Tibial artery (tissue), 4 donors: ENCODE data around the gene SYNDIG1.

Source experiments
- DNase-seq, 2 donors: peaks; one replicate each; pipeline ENCODE4 v3.0.0-alpha.2; 2019
- H3K27ac ChIP-seq, 2 donors: fragments of 200-600 bp; sonication (generic) in 1 of 2; 1 replicate in 1 of 2; 2 replicates in 1 of 2; pipeline ENCODE4 v1.5.1; 2018 to 2019; ENCODE audit warnings: mild to moderate bottlenecking in 1 of 2
- H3K27me3 ChIP-seq, 2 donors: fragments of 200-600 bp; sonication (generic) in 1 of 2; one replicate each; pipeline versions ENCODE4 v1.5.1 to v1.6.0; 2016 to 2019
- H3K36me3 ChIP-seq, 3 donors: fragments of 200-600 bp; sonication (generic) in 2 of 3; one replicate each; pipeline ENCODE4 v1.5.1; 2016 to 2019; ENCODE audit warnings: mild to moderate bottlenecking in 2 of 3
- H3K4me1 ChIP-seq, 4 donors: fragments of 200-600 bp; sonication (generic) in 2 of 4; 1 replicate in 3 of 4; 2 replicates in 1 of 4; pipeline ENCODE4 v1.5.1; 2016 to 2019
- H3K4me3 ChIP-seq, 2 donors: fragments of 200-600 bp; sonication (generic) in 1 of 2; 1 replicate in 1 of 2; 2 replicates in 1 of 2; pipeline ENCODE4 v1.5.1; 2018 to 2019; ENCODE audit warnings: mild to moderate bottlenecking in 2 of 2
- H3K9me3 ChIP-seq, 3 donors: fragments of 200-600 bp; sonication (generic) in 1 of 3; one replicate each; pipeline ENCODE4 v1.5.1; 2016 to 2019
- CTCF ChIP-seq, 2 experiments: fragments of 200-600 bp in 1 of 2; fragments of 450-650 bp in 1 of 2; IDR thresholded peaks; one replicate each; pipeline ENCODE4 v1.5.1; 2017 to 2019; ENCODE audit warnings: antibody characterized with exemption in 2 of 2, mild to moderate bottlenecking in 1 of 2, moderate library complexity in 1 of 2
- intact Hi-C: fragments of 100-400 bp; cut with DNase I; formaldehyde crosslinking; loops from one replicate; pipeline ENCODE4 v1.15.0; 2023; ENCODE audit warnings: low total_unique reads

SYNDIG1 gene

GRCh38 chr20:24667689-24668383 lies 198.4 kb downstream of the SYNDIG1 start:
- TF ChIP-seq CTCF (IDR thresholded peaks at IDR 0.05) = no peak
- H3K27ac ChIP-seq = no peak overlapping the region
- no peaks in the 10 kb centered on the region for H3K27me3 ChIP-seq
- DNase-seq = peak in 1 of 2 donors; percentile 23
- no peaks in the 10 kb centered on the region for H3K9me3 ChIP-seq
- intact Hi-C loops = no loop called here
- peaks cover 0 to 7% (median 3%) of the 10 kb centered on the region in 4 donors for H3K4me1 ChIP-seq
- no peak overlapping the region for H3K4me3 ChIP-seq
- H3K36me3 ChIP-seq = no peaks in the 10 kb centered on the region

- peaks cover 0 to 13% (median 8%) of the 10 kb centered on the region in 4 donors for H3K4me1 ChIP-seq
- H3K9me3 ChIP-seq = no peaks in the 10 kb centered on the region
- no peaks in the 10 kb centered on the region for H3K27me3 ChIP-seq
- peak in 1 of 2 donors; percentile 55 for DNase-seq
- no peak overlapping the region for H3K4me3 ChIP-seq
- intact Hi-C loops = no loop called here
- no peaks in the 10 kb centered on the region for H3K36me3 ChIP-seq
- no peak for TF ChIP-seq CTCF (IDR thresholded peaks at IDR 0.05)
- H3K27ac ChIP-seq = no peak overlapping the region
These were observed 198.9 kb downstream of the SYNDIG1 start for GRCh38 chr20:24668384-24668702.

GRCh38 chr20:24668791-24669190 lies 199.4 kb downstream of the SYNDIG1 start:
- H3K36me3 ChIP-seq = no peaks in the 10 kb centered on the region
- H3K4me1 ChIP-seq = peaks cover 0 to 17% (median 11%) of the 10 kb centered on the region in 4 donors
- H3K27ac ChIP-seq = no peak overlapping the region
- H3K4me3 ChIP-seq = no peak overlapping the region
- intact Hi-C loops = no loop called here
- H3K9me3 ChIP-seq = no peaks in the 10 kb centered on the region
- H3K27me3 ChIP-seq = no peaks in the 10 kb centered on the region
- peak; percentile 3 to 53 for DNase-seq
- TF ChIP-seq CTCF (IDR thresholded peaks at IDR 0.05) = no peak

GRCh38 chr20:24669701-24670100 lies 200.3 kb downstream of the SYNDIG1 start:
- intact Hi-C loops = no loop called here
- TF ChIP-seq CTCF (IDR thresholded peaks at IDR 0.05) = no peak
- no peaks in the 10 kb centered on the region for H3K36me3 ChIP-seq
- H3K4me3 ChIP-seq = no peak overlapping the region
- DNase-seq = peak; percentile 13 to 23
- H3K9me3 ChIP-seq = no peaks in the 10 kb centered on the region
- no peaks in the 10 kb centered on the region for H3K27me3 ChIP-seq
- H3K4me1 ChIP-seq = peaks cover 0 to 19% (median 13%) of the 10 kb centered on the region in 4 donors
- H3K27ac ChIP-seq = no peak overlapping the region

GRCh38 chr20:24670341-24670872 lies 201.0 kb downstream of the SYNDIG1 start:
- H3K9me3 ChIP-seq = no peaks in the 10 kb centered on the region
- intact Hi-C loops = no loop called here
- H3K27me3 ChIP-seq = no peaks in the 10 kb centered on the region
- no peaks in the 10 kb centered on the region for H3K36me3 ChIP-seq
- H3K4me3 ChIP-seq = no peak overlapping the region
- peak; percentile 14 to 37 for DNase-seq
- no peak for TF ChIP-seq CTCF (IDR thresholded peaks at IDR 0.05)
- no peak overlapping the region for H3K27ac ChIP-seq
- H3K4me1 ChIP-seq = peaks cover 0 to 19% (median 13%) of the 10 kb centered on the region in 4 donors
